DMS153 treated with DMSO at 0.1 percent for 48 hours (cell line): ENCODE results near the gene GGN.
"Not testable (repeated sequence)": the region's sequence is repeated elsewhere in the genome, so short reads cannot be mapped to it uniquely, and the experiment has no call there.

Source experiments
- DNase-seq: peaks from one replicate; lab custom pipeline; 2025; ENCODE audit not compliant: unreplicated experiment; lab: John Stamatoyannopoulos, UW

Gene GGN

GRCh38 chr19:38411898-38412297, 24.1 kb upstream of the GGN start:
- DNase-seq = not testable (repeated sequence)

GRCh38 chr19:38411041-38411712, 23.3 kb upstream of the GGN start:
- DNase-seq = no peak

- not testable (repeated sequence) for DNase-seq
Observed at GRCh38 chr19:38410407-38410806, 22.6 kb upstream of the GGN start.

DNA sequence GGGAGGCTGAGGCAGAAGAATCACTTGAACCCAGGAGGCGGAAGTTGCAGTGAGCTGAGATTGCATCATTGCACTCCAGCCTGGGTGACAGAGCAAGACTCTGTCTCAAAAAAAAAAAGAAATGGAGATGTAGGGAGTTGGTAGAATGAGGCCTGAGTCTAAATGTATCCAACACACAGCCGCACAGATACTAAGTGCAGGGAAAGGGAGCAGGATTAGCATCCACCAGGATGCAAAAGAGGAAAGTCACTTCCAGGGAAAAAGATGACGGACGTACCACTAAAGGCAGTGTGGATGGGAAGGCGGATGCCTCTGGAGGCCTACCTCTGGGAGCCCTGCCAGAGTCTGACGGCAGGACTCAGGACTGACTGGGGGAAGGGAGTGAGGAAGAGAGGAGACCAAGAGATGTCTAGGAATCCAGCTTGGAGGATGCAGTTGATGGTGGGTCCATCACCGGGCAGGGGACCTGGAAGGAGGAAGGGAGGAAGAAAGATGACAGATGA, 21.8 kb upstream of the GGN start:
- DNase-seq = no peak

- DNase-seq = no peak
Observed at GRCh38 chr19:38405276-38405675, 17.4 kb upstream of the GGN start.

DNA sequence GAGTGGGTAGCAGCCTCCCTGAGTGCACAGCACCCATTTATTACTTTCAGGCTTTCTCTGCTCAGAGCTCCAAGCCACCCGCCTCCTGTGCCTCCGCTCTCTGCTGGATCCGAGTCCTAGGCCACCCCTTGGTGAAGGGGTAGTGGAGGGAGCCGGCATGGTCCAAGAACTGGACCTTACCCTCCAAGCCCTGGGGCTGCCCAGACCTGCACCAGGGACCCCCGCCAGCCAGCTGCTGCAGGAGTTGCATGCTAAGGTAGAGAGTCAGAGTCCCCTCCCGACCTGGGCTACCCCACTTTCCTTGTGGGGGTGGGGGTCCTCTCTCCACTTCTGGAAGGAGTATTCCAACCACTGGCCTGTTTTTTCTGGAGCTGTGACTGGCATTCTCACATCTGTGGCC, 17.0 kb upstream of the GGN start:
- no peak for DNase-seq

GRCh38 chr19:38402967-38403674, 15.3 kb upstream of the GGN start, which contains the start of gene FAM98C:
FAM98C (plus strand) TSS chr19:38403093; CDS start chr19:38403154, 61 bp downstream.
- peak; percentile 95 for DNase-seq

- DNase-seq = no peak
Observed at GRCh38 chr19:38402623-38402966, 14.8 kb upstream of the GGN start.

DNA sequence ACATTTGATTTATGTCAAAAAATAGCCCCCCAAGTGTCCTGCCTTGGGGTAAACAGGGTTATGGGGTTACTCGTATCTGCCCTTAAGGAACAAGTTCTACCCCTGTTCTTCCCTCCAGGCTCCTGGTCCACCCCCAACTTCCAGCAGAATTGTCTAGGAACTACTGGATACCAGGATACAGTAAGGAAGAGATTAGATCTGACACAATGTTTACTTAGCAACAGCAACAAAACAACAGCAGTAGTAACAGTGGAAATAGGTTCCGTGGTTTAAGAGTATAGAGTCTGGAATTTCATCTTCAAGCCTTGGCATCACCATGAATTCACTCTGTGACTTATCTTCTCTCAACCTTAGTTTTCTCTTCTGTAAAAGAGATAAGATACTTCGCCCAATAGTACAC, 13.3 kb upstream of the GGN start:
- no peak for DNase-seq

GRCh38 chr19:38400361-38400760, 12.5 kb upstream of the GGN start:
- no peak for DNase-seq

DNA sequence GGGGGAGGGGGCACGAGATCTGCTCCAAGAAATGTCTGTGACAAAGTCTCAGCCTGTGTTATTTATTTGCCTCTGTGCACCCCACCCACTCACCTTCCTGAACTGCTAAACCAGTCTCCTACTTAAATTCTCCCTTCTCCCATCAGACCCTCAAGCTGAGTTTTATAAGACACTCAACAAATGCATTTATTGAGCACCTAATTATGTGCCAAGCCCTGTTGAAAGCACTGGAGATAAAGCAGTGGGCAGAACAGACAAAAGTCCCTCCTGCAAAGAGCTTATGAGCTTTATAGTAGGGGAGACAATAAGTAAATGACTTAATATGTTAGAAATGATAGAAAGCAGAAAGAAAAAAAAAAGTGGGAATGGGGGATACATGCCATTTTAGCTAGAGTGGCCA, 11.7 kb upstream of the GGN start:
- no peak for DNase-seq

DNA sequence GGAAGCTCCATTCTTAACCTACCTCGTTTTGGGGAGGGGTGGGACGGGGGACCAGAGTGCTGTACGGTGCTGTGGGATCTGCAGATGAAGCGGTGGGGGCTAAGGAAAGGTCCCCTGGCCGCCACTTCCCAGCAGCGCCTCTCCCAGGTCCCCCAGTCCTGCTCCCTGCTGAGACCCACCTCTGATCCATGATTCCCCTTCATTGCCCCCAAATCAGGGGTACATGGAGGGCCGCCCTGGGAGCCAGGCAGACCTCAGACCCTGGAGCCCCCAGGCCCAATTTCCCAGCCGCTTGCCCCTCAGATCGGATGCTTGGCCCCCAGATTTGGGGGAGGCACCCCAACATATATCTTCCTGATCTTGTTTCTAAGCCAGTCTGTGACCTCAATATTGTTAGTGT, 11.2 kb upstream of the GGN start:
- no peak for DNase-seq

GRCh38 chr19:38395381-38396114, 7.7 kb upstream of the GGN start:
- DNase-seq = no peak

DNA sequence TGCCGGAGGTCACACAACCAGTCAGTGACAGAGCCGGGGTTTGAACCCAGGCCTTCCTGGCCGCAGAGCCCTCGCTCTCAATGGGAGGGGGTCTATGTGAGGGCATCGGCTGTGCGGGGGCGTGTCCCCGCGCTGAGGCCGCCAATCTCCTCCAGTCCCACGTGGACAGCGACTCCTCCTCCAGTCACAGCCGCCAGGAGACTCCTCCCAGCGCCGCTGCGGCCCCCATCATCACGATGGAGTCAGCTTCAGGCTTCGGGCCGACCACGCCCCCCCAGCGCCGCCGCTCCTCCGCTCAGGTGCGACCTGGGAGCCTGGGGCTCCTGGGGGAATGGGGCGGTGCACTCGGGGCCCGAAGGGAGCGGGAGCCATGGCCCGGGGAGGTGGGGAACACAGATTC, 6.7 kb upstream of the GGN start:
- DNase-seq = no peak

GRCh38 chr19:38392707-38393308, 5.0 kb upstream of the GGN start:
- no peak for DNase-seq

GRCh38 chr19:38391911-38392464, 4.2 kb upstream of the GGN start:
- no peak for DNase-seq

DNA sequence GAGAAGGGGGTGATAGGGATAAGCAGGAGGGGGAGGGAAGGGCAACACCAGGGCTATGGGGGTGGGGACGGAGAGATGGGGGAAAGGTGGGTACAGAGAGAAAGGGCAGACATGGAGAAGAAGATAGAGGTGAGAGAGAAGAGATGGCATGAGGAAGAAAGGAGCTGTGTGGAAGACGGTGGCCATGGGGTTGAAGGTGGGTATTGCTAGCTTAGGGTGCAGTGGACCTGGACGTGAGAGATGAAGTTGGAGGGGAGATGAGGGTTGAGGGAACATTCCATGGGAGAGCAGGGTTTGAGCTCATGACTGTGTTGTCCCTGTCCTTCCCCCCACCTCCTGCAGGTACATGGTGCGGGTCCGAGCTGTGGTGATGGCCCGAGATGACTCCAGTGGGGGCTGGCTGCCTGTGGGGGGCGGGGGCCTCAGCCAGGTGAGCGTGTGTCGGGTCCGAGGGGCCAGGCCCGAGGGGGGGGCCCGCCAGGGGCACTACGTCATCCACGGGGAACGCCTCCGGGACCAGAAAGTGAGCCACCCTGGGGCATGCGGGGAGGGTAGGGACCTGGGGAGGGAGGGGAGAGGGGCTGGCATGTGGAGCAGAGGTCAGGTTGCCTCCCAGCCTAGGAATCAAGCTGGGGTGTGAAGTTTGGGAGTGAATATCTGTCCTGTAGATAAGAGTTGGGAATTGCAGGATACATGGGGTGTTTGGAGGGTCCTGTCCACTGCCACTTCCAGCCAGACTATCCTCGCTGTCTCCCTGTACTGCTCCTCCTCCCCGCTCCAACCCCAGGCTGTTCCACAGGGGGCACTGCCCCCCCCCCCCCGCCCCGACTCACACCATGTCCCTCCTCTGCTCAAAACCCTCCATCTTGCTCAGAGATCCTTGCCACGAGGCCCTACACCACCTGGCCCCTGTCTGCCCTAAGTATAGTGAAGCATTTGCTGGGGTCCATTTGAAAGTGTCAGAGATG, 2.4 kb upstream of the GGN start:
- no peak for DNase-seq

- no peak for DNase-seq
Observed at GRCh38 chr19:38389101-38389925, 1.5 kb upstream of the GGN start.
